ENCODE measurements around the gene LRMDA. TPM values are rescaled to one million over a fixed set of nuclear protein-coding genes. Genes with fewer than 3 reads are reported as not detected.

LRMDA gene
- total RNA-seq, 1 donor from 2014 or later, result 0.19 TPM

DNA sequence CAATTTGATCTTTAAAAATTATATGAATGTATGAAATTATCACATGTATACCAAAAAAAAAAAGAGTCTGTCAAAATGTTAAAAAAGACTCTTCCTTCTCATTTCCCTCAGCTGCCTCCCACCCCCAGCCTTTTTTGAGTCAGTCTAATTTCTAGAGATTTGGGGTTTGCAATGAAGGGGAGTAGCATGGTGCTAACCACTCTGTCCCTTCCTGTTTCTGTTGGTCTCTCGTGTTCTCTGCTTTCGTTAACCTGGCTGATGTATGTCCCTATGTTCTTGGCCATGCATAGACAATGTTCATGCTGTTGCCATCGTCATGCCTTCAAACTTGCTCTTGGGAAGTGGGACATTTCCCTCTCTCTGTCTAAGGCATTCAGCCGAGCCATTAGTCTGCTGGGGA lies 474.1 kb downstream of the LRMDA start:
- TF ChIP-seq, protein P1, sequence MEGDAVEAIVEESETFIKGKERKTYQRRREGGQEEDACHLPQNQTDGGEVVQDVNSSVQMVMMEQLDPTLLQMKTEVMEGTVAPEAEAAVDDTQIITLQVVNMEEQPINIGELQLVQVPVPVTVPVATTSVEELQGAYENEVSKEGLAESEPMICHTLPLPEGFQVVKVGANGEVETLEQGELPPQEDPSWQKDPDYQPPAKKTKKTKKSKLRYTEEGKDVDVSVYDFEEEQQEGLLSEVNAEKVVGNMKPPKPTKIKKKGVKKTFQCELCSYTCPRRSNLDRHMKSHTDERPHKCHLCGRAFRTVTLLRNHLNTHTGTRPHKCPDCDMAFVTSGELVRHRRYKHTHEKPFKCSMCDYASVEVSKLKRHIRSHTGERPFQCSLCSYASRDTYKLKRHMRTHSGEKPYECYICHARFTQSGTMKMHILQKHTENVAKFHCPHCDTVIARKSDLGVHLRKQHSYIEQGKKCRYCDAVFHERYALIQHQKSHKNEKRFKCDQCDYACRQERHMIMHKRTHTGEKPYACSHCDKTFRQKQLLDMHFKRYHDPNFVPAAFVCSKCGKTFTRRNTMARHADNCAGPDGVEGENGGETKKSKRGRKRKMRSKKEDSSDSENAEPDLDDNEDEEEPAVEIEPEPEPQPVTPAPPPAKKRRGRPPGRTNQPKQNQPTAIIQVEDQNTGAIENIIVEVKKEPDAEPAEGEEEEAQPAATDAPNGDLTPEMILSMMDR (IDR thresholded peaks at IDR 0.05), result no peak
- Mint-ChIP-seq H3K9me3 (ENCODE audit: unreplicated experiment) (no peaks in the 10 kb centered on the region), H3K4me1 (ENCODE audit: unreplicated experiment) (no peaks in the 10 kb centered on the region), H3K36me3 (ENCODE audit: unreplicated experiment) (no peaks in the 10 kb centered on the region), H3K27ac (ENCODE audit: unreplicated experiment) (no peak overlapping the region), H3K27me3 (ENCODE audit: unreplicated experiment) (peaks cover 70% of the 10 kb centered on the region), H3K4me3 (ENCODE audit: unreplicated experiment) (no peak overlapping the region)
- DNase-seq (ENCODE audit: extremely low spot score, unreplicated experiment), result no peak

- no peaks in the 10 kb centered on the region for H3K36me3 Mint-ChIP-seq (ENCODE audit: unreplicated experiment)
- H3K9me3 Mint-ChIP-seq (ENCODE audit: unreplicated experiment), result no peaks in the 10 kb centered on the region
- H3K27ac Mint-ChIP-seq (ENCODE audit: unreplicated experiment), result no peak overlapping the region
- no peak for DNase-seq (ENCODE audit: extremely low spot score, unreplicated experiment)
- no peak overlapping the region for H3K4me3 Mint-ChIP-seq (ENCODE audit: unreplicated experiment)
- TF ChIP-seq, protein P1 (IDR thresholded peaks at IDR 0.05), result peak; percentile 49
- H3K27me3 Mint-ChIP-seq (ENCODE audit: unreplicated experiment), result peaks cover 59% of the 10 kb centered on the region
- H3K4me1 Mint-ChIP-seq (ENCODE audit: unreplicated experiment), result no peaks in the 10 kb centered on the region
Observed at GRCh38 chr10:75910032-75910431, 478.6 kb downstream of the LRMDA start.

DNA sequence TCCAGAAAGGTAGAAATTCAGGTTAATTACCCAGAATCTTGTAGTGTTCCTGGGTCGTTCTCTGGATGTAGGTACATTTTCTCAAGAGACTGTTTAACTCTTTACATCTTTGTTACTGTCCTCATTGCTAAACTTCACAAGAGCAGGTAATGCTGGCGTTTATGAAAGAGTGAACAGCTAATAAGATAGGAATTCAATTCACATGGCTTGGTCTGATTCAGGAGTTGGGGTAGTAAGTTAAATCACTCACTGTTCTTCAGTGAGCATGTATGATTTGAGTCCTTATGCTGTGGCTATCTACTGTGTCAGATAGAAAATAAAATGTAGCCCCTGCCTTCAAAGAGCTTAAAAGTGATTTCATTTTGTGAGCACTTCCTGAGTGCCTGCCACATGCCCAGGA lies 480.0 kb downstream of the LRMDA start:
- no peak overlapping the region for H3K27ac Mint-ChIP-seq (ENCODE audit: unreplicated experiment)
- H3K9me3 Mint-ChIP-seq (ENCODE audit: unreplicated experiment), result no peaks in the 10 kb centered on the region
- no peaks in the 10 kb centered on the region for H3K4me1 Mint-ChIP-seq (ENCODE audit: unreplicated experiment)
- H3K27me3 Mint-ChIP-seq (ENCODE audit: unreplicated experiment), result peaks cover 47% of the 10 kb centered on the region
- TF ChIP-seq, protein P1 (IDR thresholded peaks at IDR 0.05), result no peak
- no peaks in the 10 kb centered on the region for H3K36me3 Mint-ChIP-seq (ENCODE audit: unreplicated experiment)
- DNase-seq (ENCODE audit: extremely low spot score, unreplicated experiment), result no peak
- H3K4me3 Mint-ChIP-seq (ENCODE audit: unreplicated experiment), result no peak overlapping the region

DNA sequence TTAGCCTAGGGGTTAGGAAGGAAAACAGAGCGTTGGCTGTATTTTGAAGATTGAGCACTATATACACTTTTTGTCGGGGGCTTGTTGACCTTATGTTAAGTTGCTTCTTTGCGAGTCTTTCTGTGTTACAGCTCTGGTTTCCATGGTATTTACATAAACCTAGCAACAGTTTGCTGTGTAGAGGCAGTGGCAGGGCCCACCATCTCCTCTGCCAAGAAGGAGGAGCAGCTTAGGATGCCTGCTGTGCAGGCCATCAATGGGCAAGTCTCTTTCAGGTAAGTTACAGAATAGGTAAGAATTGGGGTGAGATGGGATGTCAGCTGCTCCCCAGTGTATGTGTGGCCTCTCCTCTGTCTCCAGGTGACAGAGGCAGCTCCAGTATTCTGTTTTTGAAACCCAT lies 485.5 kb downstream of the LRMDA start:
- no peak for DNase-seq (ENCODE audit: extremely low spot score, unreplicated experiment)
- Mint-ChIP-seq H3K4me1 (ENCODE audit: unreplicated experiment) (no peaks in the 10 kb centered on the region), H3K27me3 (ENCODE audit: unreplicated experiment) (peaks cover 35% of the 10 kb centered on the region), H3K9me3 (ENCODE audit: unreplicated experiment) (no peaks in the 10 kb centered on the region), H3K36me3 (ENCODE audit: unreplicated experiment) (no peaks in the 10 kb centered on the region), H3K27ac (ENCODE audit: unreplicated experiment) (no peak overlapping the region), H3K4me3 (ENCODE audit: unreplicated experiment) (no peak overlapping the region)
- TF ChIP-seq, protein P1 (IDR thresholded peaks at IDR 0.05), result no peak

- Mint-ChIP-seq H3K27ac (ENCODE audit: unreplicated experiment) (no peak overlapping the region), H3K27me3 (ENCODE audit: unreplicated experiment) (peaks cover 36% of the 10 kb centered on the region), H3K4me1 (ENCODE audit: unreplicated experiment) (no peaks in the 10 kb centered on the region), H3K9me3 (ENCODE audit: unreplicated experiment) (no peaks in the 10 kb centered on the region), H3K36me3 (ENCODE audit: unreplicated experiment) (no peaks in the 10 kb centered on the region), H3K4me3 (ENCODE audit: unreplicated experiment) (no peak overlapping the region)
- no peak for DNase-seq (ENCODE audit: extremely low spot score, unreplicated experiment)
- TF ChIP-seq, protein P1 (IDR thresholded peaks at IDR 0.05), result no peak
Observed at GRCh38 chr10:75919913-75920312, 488.5 kb downstream of the LRMDA start.
